Endothelial cell of umbilical vein (primary cell): ENCODE data around the gene SLC38A6. TPM values are rescaled to one million over a fixed set of nuclear protein-coding genes. Genes with fewer than 3 reads are reported as not detected.

ENCODE experiments used
- BruUV-seq: library from RNA; stranded (reverse); fragments of 400-500 nt; replicated peaks from 2 replicates; lab custom pipeline; 2021; lab: Mats Ljungman, UMichigan
- CTCF ChIA-PET: fragments of 300-600, 350-600 bp; sonication (Branson Sonifier 250); formaldehyde crosslinking; loops from one replicate; lab custom pipeline; 2021; ENCODE audit warnings: antibody characterized with exemption, inconsistent platforms; lab: Charles Lee
- POLR2A ChIA-PET: fragments of 300-600, 350-600 bp; sonication (Branson Sonifier 250); formaldehyde crosslinking; loops from one replicate; lab custom pipeline; 2021; ENCODE audit warnings: antibody characterized with exemption, inconsistent platforms; lab: Charles Lee
- DNase-seq: peaks from one replicate; pipeline ENCODE4 v3.0.0-alpha.2; 2011; ENCODE audit warnings: low read depth, low spot score
- FAIRE-seq: peaks from 2 replicates; lab custom pipeline; 2011; peaks lifted over from hg19 to GRCh38; lab: Jason Lieb, UNC
- H2AFZ ChIP-seq: 2 replicates; pipeline ENCODE4 v1.6.0; 2012; ENCODE audit warnings: low read depth, low read length, control low read depth, inconsistent platforms
- H3K27ac ChIP-seq: 2 replicates; pipeline ENCODE4 v1.5.1; 2011; ENCODE audit warnings: low read depth, mild to moderate bottlenecking, control low read depth, low read length, moderate library complexity; ENCODE audit not compliant: insufficient read depth
- H3K27me3 ChIP-seq, 2 experiments: 2 replicates each; pipeline versions ENCODE4 v1.6.0 to v1.6.1; 2011; ENCODE audit warnings: low read length in 2 of 2, mixed read lengths in 1 of 2; ENCODE audit not compliant: control insufficient read depth in 2 of 2, insufficient read depth in 2 of 2
- H3K36me3 ChIP-seq, 2 experiments: 2 replicates in 1 of 2; 3 replicates in 1 of 2; pipeline ENCODE4 v1.5.1; 2011; ENCODE audit warnings: low read length in 2 of 2, mild to moderate bottlenecking in 1 of 2, moderate library complexity in 1 of 2; ENCODE audit not compliant: control insufficient read depth in 2 of 2, insufficient read depth in 2 of 2; ENCODE audit errors: extremely low read depth in 1 of 2
- H3K4me1 ChIP-seq: 3 replicates; pipeline ENCODE4 v1.5.1; 2011; ENCODE audit warnings: mild to moderate bottlenecking, low read length; ENCODE audit not compliant: control insufficient read depth, insufficient read depth; ENCODE audit errors: extremely low read depth
- H3K4me2 ChIP-seq: 2 replicates; pipeline ENCODE4 v1.6.1; 2011; ENCODE audit warnings: low read length, control low read depth, mixed read lengths; ENCODE audit not compliant: insufficient read depth
- H3K4me3 ChIP-seq, 3 experiments: fragments of 200-600 bp in 1 of 3; sonication (generic), shearing (Covaris generic) in 1 of 3; replicated peaks in 1 of 3; 2 replicates each; pipeline ENCODE4 v1.5.1; 2011 to 2016; ENCODE audit warnings: control low read depth in 3 of 3, low read length in 3 of 3, mild to moderate bottlenecking in 2 of 3, inconsistent platforms in 1 of 3, low read depth in 1 of 3, moderate library complexity in 1 of 3; ENCODE audit not compliant: insufficient read depth in 1 of 3
- H3K79me2 ChIP-seq: 2 replicates; pipeline ENCODE4 v1.6.0; 2012; ENCODE audit warnings: low read length, inconsistent platforms; ENCODE audit not compliant: control insufficient read depth, insufficient read depth
- H3K9ac ChIP-seq: replicated peaks from 2 replicates; pipeline ENCODE3; 2011; ENCODE audit warnings: low read length, control low read depth; ENCODE audit not compliant: insufficient read depth; ENCODE audit errors: extremely low read depth
- H3K9me1 ChIP-seq: replicated peaks from 3 replicates; pipeline ENCODE4 v1.6.0; 2011; ENCODE audit warnings: mild to moderate bottlenecking, low read length; ENCODE audit not compliant: control insufficient read depth, insufficient read depth; ENCODE audit errors: extremely low read depth
- H3K9me3 ChIP-seq: replicated peaks from 2 replicates; pipeline ENCODE4 v1.5.1; 2012; ENCODE audit warnings: low read length, inconsistent platforms; ENCODE audit not compliant: control insufficient read depth, insufficient read depth
- H4K20me1 ChIP-seq: replicated peaks from 2 replicates; pipeline ENCODE3; 2011; ENCODE audit warnings: mild to moderate bottlenecking, low read length; ENCODE audit not compliant: control insufficient read depth, insufficient read depth; ENCODE audit errors: extremely low read depth
- CTCF ChIP-seq, 2 donors: IDR thresholded peaks; 1 replicate in 1 of 2; 2 replicates in 1 of 2; pipeline ENCODE4 v1.5.1; 2011; ENCODE audit warnings: low read length in 2 of 2, mild to moderate bottlenecking in 2 of 2, moderate library complexity in 2 of 2, control low read depth in 1 of 2, inconsistent platforms in 1 of 2, low read depth in 1 of 2; ENCODE audit not compliant: insufficient read depth in 1 of 2; ENCODE audit errors: extremely low read depth in 1 of 2
- GATA2 ChIP-seq: IDR thresholded peaks from 2 replicates; pipeline ENCODE4 v1.7.0; 2011; ENCODE audit warnings: low read depth, mild to moderate bottlenecking, moderate library complexity, mixed read lengths, low read length; ENCODE audit not compliant: insufficient read length, insufficient read depth
- JUN ChIP-seq: IDR thresholded peaks from 2 replicates; pipeline ENCODE4 v1.6.1; 2011; ENCODE audit warnings: borderline replicate concordance, low read depth; ENCODE audit not compliant: insufficient read length, insufficient read depth
- MYC ChIP-seq: IDR thresholded peaks from one replicate; pipeline ENCODE4 v1.6.1; 2011; ENCODE audit warnings: mild to moderate bottlenecking, low read depth, low read length
- POLR2AphosphoS5 ChIP-seq: IDR thresholded peaks from 2 replicates; pipeline ENCODE4 v1.6.1; 2012; ENCODE audit warnings: low read depth, mild to moderate bottlenecking, control low read depth, low read length, moderate library complexity; ENCODE audit not compliant: insufficient read depth
- dilution Hi-C: fragments of 300-500 bp; cut with MboI; formaldehyde crosslinking; loops from one replicate; pipeline ENCODE4 v1.15.0; 2019; ENCODE audit warnings: low sequenced_read_pairs; ENCODE audit not compliant: extremely low pct_ligation_motif_present
- intact Hi-C: fragments of 100-400 bp; cut with micrococcal nuclease; formaldehyde crosslinking; loops from one replicate; pipeline ENCODE4 v1.10.0; 2022
- polyA plus RNA-seq, 4 experiments: library from polyadenylated mRNA; depleted of rRNA in 3 of 4; stranded (reverse) in 3 of 4; unstranded in 1 of 4; fragments of >200 nt; gene quantifications; 2 replicates each; pipeline versions ENCODE4 v1.2.1 to v1.2.3, GENCODE V29; 2011 to 2012; ENCODE audit warnings: missing spikeins in 1 of 4
- total RNA-seq: library from RNA; stranded (reverse); gene quantifications from 2 replicates; pipeline ENCODE4 v1.2.3, GENCODE V29; 2021

The SLC38A6 gene
- total and polyA plus RNA-seq, 2 donors (not counting 3 experiments of a cell fraction or from before 2014, with no cell fraction given) = 17.3 to 24.6 TPM

- no peak overlapping the region for H3K9ac ChIP-seq
- H3K9me1 ChIP-seq = no peaks in the 10 kb centered on the region
- BruUV-seq = no TSS peak
- H3K4me3 ChIP-seq = no peak overlapping the region
- dilution Hi-C loops = loop anchor here (25.0 kb wide), 1 partner anchor 411 kb away; the partner anchor contains the start of gene SIX1
- no peaks in the 10 kb centered on the region for H3K79me2 ChIP-seq
- intact Hi-C loops = no loop called here
- no peaks in the 10 kb centered on the region for H3K27me3 ChIP-seq
- no peaks in the 10 kb centered on the region for H3K4me1 ChIP-seq
- CTCF ChIA-PET = interaction anchor here (0.6 to 1.2 kb wide), 3 partner anchors 13 to 194 kb away, joined by 3 read pairs; no protein-coding TSS in a partner anchor
- H3K9me3 ChIP-seq = no peaks in the 10 kb centered on the region
- no peak overlapping the region for H3K27ac ChIP-seq
- DNase-seq = no peak
- no peak overlapping the region for H2AFZ ChIP-seq
- POLR2A ChIA-PET = no interaction called here
- no peak overlapping the region for H3K4me2 ChIP-seq
- H3K36me3 ChIP-seq = no peaks in the 10 kb centered on the region
- no peak for FAIRE-seq
- H4K20me1 ChIP-seq = no peaks in the 10 kb centered on the region
- TF ChIP-seq GATA2 (no peak), JUN (no peak), POLR2AphosphoS5 (no peak)
Observed at GRCh38 chr14:61048640-61049039, 67.6 kb downstream of the SLC38A6 start.

GRCh38 chr14:61050417-61050816, 69.4 kb downstream of the SLC38A6 start:
- Histone ChIP-seq H3K9ac (no peak overlapping the region), H3K4me1 (no peaks in the 10 kb centered on the region), H3K27me3 (no peaks in the 10 kb centered on the region), H3K36me3 (no peaks in the 10 kb centered on the region), H2AFZ (no peak overlapping the region), H3K79me2 (no peaks in the 10 kb centered on the region), H3K9me3 (no peaks in the 10 kb centered on the region), H4K20me1 (no peaks in the 10 kb centered on the region), H3K9me1 (no peaks in the 10 kb centered on the region), H3K4me3 (no peak overlapping the region), H3K4me2 (no peak overlapping the region), H3K27ac (no peak overlapping the region)
- BruUV-seq = no TSS peak
- ChIA-PET POLR2A (no interaction called here), CTCF (interaction anchor here (0.6 kb wide), 1 partner anchor 425 kb away, joined by 3 read pairs; no protein-coding TSS in a partner anchor)
- DNase-seq (no peak), FAIRE-seq (no peak)
- TF ChIP-seq MYC = no peak
- no peak for TF ChIP-seq CTCF (IDR thresholded peaks at IDR 0.05; ENCODE audit: extremely low read depth in 1 of 2, insufficient read depth in 1 of 2, low read depth in 1 of 2, low read length in 2 of 2)
- TF ChIP-seq JUN = no peak
- intact Hi-C loops (no loop called here), dilution Hi-C loops (no loop called here)
